ENCODE measurements around the gene TSPAN18.

DNA sequence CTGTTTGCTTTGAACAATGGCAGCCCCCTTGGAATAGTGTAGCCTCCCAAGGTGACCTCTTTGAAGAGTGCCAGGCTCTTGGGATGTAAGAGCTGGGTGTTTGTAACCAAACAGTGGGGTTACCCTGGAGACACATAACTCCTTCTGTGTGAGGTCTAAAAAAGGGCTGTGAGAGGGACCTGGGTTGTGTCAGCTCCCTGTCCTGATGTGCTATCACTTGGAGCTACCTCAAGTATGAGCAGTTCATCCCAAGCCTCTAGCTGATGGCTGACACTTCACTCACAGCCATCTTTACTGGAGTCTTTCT lies 40.2 kb downstream of the TSPAN18 start:
- TF ChIP-seq RXRA (IDR thresholded peaks at IDR 0.05; ENCODE audit: insufficient read depth, low read depth, low read length), result no peak
- TF ChIP-seq FOSL1 (IDR thresholded peaks at IDR 0.05; ENCODE audit: insufficient read depth, low read depth, low read length), result no peak
- no peak for TF ChIP-seq TEAD4 (IDR thresholded peaks at IDR 0.05; ENCODE audit: low read depth, low read length)
- no peak for TF ChIP-seq SRF (IDR thresholded peaks at IDR 0.05; ENCODE audit: low read depth, low read length)
- TF ChIP-seq EZH2 (IDR thresholded peaks at IDR 0.05; ENCODE audit: low read depth, low read length, severe bottlenecking), result no peak
- TF ChIP-seq EGR1 (IDR thresholded peaks at IDR 0.05; ENCODE audit: borderline replicate concordance, low read depth, low read length), result no peak
- TF ChIP-seq, protein P1, sequence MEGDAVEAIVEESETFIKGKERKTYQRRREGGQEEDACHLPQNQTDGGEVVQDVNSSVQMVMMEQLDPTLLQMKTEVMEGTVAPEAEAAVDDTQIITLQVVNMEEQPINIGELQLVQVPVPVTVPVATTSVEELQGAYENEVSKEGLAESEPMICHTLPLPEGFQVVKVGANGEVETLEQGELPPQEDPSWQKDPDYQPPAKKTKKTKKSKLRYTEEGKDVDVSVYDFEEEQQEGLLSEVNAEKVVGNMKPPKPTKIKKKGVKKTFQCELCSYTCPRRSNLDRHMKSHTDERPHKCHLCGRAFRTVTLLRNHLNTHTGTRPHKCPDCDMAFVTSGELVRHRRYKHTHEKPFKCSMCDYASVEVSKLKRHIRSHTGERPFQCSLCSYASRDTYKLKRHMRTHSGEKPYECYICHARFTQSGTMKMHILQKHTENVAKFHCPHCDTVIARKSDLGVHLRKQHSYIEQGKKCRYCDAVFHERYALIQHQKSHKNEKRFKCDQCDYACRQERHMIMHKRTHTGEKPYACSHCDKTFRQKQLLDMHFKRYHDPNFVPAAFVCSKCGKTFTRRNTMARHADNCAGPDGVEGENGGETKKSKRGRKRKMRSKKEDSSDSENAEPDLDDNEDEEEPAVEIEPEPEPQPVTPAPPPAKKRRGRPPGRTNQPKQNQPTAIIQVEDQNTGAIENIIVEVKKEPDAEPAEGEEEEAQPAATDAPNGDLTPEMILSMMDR (IDR thresholded peaks at IDR 0.05; ENCODE audit: control extremely low read depth in 1 of 3, insufficient read depth in 1 of 3, low read depth in 1 of 3, low read length in 3 of 3), result no peak
- TF ChIP-seq, protein P2, sequence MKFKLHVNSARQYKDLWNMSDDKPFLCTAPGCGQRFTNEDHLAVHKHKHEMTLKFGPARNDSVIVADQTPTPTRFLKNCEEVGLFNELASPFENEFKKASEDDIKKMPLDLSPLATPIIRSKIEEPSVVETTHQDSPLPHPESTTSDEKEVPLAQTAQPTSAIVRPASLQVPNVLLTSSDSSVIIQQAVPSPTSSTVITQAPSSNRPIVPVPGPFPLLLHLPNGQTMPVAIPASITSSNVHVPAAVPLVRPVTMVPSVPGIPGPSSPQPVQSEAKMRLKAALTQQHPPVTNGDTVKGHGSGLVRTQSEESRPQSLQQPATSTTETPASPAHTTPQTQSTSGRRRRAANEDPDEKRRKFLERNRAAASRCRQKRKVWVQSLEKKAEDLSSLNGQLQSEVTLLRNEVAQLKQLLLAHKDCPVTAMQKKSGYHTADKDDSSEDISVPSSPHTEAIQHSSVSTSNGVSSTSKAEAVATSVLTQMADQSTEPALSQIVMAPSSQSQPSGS (IDR thresholded peaks at IDR 0.05; ENCODE audit: low read length), result no peak
- TF ChIP-seq POLR2A (IDR thresholded peaks at IDR 0.05; ENCODE audit: control extremely low read depth in 1 of 2, low read depth in 2 of 2, low read length in 2 of 2), result no peak
